ENCODE data around the gene CDH19. TPM values are rescaled to one million over a fixed set of nuclear protein-coding genes. Genes with fewer than 3 reads are reported as not detected.

The CDH19 gene
- polyA plus RNA-seq, 1 donor (not counting 4 experiments of a cell fraction or from before 2014, with no cell fraction given): not detected

DNA sequence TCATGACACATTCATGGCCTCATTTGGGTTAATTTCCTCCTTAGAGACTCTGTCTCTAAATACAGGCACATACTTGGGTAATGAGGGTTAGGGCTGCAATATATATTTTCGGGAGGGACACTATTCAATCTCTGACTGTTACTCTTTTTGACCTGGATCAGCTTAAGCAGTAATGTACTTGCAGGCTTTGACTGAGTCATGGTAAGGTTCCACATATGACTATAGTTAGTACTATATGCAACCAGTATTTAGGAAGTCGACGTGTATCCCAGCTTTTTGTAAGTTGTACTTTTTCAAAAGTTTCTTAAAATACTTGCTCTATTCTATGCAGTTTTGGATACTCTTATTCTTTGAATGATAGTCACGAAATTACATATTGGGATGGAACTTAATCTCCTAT, 37.2 kb upstream of the CDH19 start:
- no peaks in the 10 kb centered on the region for H3K4me1 ChIP-seq (ENCODE audit: control insufficient read depth, extremely low read depth, insufficient read depth, low read length)
- no peak overlapping the region for H2AFZ ChIP-seq (ENCODE audit: control insufficient read depth, low read length)
- H3K4me3 ChIP-seq (ENCODE audit: control insufficient read depth in 2 of 3, extremely low read depth in 1 of 3, insufficient read depth in 2 of 3, low read depth in 1 of 3, low read length in 3 of 3): no peak overlapping the region
- FAIRE-seq: no peak
- DNase-seq (ENCODE audit: low read depth, low spot score): no peak
- dilution Hi-C loops (cut with MboI; ENCODE audit: extremely low pct_ligation_motif_present, low sequenced_read_pairs): no loop called here
- H3K9me1 ChIP-seq (ENCODE audit: control insufficient read depth, extremely low read depth, insufficient read depth, low read length): no peaks in the 10 kb centered on the region
- no peak overlapping the region for H3K27ac ChIP-seq (ENCODE audit: control insufficient read depth, insufficient read depth, low read length)
- TF ChIP-seq EZH2 (IDR thresholded peaks at IDR 0.05; ENCODE audit: low read length): no peak
- TF ChIP-seq, protein P1, sequence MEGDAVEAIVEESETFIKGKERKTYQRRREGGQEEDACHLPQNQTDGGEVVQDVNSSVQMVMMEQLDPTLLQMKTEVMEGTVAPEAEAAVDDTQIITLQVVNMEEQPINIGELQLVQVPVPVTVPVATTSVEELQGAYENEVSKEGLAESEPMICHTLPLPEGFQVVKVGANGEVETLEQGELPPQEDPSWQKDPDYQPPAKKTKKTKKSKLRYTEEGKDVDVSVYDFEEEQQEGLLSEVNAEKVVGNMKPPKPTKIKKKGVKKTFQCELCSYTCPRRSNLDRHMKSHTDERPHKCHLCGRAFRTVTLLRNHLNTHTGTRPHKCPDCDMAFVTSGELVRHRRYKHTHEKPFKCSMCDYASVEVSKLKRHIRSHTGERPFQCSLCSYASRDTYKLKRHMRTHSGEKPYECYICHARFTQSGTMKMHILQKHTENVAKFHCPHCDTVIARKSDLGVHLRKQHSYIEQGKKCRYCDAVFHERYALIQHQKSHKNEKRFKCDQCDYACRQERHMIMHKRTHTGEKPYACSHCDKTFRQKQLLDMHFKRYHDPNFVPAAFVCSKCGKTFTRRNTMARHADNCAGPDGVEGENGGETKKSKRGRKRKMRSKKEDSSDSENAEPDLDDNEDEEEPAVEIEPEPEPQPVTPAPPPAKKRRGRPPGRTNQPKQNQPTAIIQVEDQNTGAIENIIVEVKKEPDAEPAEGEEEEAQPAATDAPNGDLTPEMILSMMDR (optimal IDR thresholded peaks at IDR 0.05 in 1 of 3, IDR thresholded peaks at IDR 0.05 in 1 of 3, conservative IDR thresholded peaks at IDR 0.05 in 1 of 3; ENCODE audit: extremely low read depth in 1 of 3, insufficient read depth in 2 of 3, low read length in 3 of 3): no peak
- H3K9me3 ChIP-seq (ENCODE audit: control insufficient read depth, low read depth, low read length): no peaks in the 10 kb centered on the region
- no peaks in the 10 kb centered on the region for H3K36me3 ChIP-seq (ENCODE audit: control insufficient read depth in 2 of 2, extremely low read depth in 1 of 2, insufficient read depth in 2 of 2, low read length in 2 of 2)
- no peaks in the 10 kb centered on the region for H3K27me3 ChIP-seq (ENCODE audit: control insufficient read depth, extremely low read depth, insufficient read depth, low read length)
- no peak overlapping the region for H3K4me2 ChIP-seq (ENCODE audit: control insufficient read depth, extremely low read depth, insufficient read depth, low read depth, low read length)
- H4K20me1 ChIP-seq (ENCODE audit: control insufficient read depth, extremely low read depth, insufficient read depth, low read length): no peaks in the 10 kb centered on the region
- H3K9ac ChIP-seq (ENCODE audit: control insufficient read depth, extremely low read depth, insufficient read depth, low read length): no peak overlapping the region
- H3K79me2 ChIP-seq (ENCODE audit: control insufficient read depth, insufficient read depth, low read length): no peaks in the 10 kb centered on the region

DNA sequence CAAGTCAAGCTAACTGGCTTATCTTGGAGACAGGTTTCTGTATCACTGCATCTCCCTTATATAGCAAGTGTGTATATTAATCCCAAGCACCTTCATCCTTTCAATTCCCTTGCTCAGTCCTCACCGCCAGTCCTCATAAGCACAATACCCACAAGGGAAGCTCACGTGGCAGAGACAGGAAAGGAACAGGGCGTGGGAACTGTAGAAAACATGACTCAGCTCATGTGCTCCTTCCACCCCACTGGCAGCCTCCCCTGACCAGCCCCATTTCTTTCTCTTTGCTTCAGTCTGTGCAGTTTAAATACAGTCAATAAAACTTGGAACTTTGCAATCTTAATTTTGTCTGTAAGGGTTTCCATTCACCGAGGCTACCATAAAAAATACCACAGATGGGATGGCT, 36.5 kb upstream of the CDH19 start:
- Histone ChIP-seq H3K4me2 (ENCODE audit: control insufficient read depth, extremely low read depth, insufficient read depth, low read depth, low read length) (no peak overlapping the region), H2AFZ (ENCODE audit: control insufficient read depth, low read length) (no peak overlapping the region), H3K4me3 (ENCODE audit: control insufficient read depth in 2 of 3, extremely low read depth in 1 of 3, insufficient read depth in 2 of 3, low read depth in 1 of 3, low read length in 3 of 3) (no peak overlapping the region), H3K9me3 (ENCODE audit: control insufficient read depth, low read depth, low read length) (no peaks in the 10 kb centered on the region), H3K9ac (ENCODE audit: control insufficient read depth, extremely low read depth, insufficient read depth, low read length) (no peak overlapping the region), H3K4me1 (ENCODE audit: control insufficient read depth, extremely low read depth, insufficient read depth, low read length) (no peaks in the 10 kb centered on the region), H3K27me3 (ENCODE audit: control insufficient read depth, extremely low read depth, insufficient read depth, low read length) (no peaks in the 10 kb centered on the region), H3K9me1 (ENCODE audit: control insufficient read depth, extremely low read depth, insufficient read depth, low read length) (no peaks in the 10 kb centered on the region), H3K27ac (ENCODE audit: control insufficient read depth, insufficient read depth, low read length) (no peak overlapping the region), H3K36me3 (ENCODE audit: control insufficient read depth in 2 of 2, extremely low read depth in 1 of 2, insufficient read depth in 2 of 2, low read length in 2 of 2) (no peaks in the 10 kb centered on the region), H4K20me1 (ENCODE audit: control insufficient read depth, extremely low read depth, insufficient read depth, low read length) (no peaks in the 10 kb centered on the region), H3K79me2 (ENCODE audit: control insufficient read depth, insufficient read depth, low read length) (no peaks in the 10 kb centered on the region)
- FAIRE-seq (no peak), DNase-seq (ENCODE audit: low read depth, low spot score) (no peak)
- dilution Hi-C loops (cut with MboI; ENCODE audit: extremely low pct_ligation_motif_present, low sequenced_read_pairs): no loop called here
- TF ChIP-seq, protein P1 (optimal IDR thresholded peaks at IDR 0.05 in 1 of 3, IDR thresholded peaks at IDR 0.05 in 1 of 3, conservative IDR thresholded peaks at IDR 0.05 in 1 of 3; ENCODE audit: extremely low read depth in 1 of 3, insufficient read depth in 2 of 3, low read length in 3 of 3): no peak
- TF ChIP-seq EZH2 (IDR thresholded peaks at IDR 0.05; ENCODE audit: low read length): no peak

All from keratinocyte (primary cell).